Liver (tissue), 9 donors: ENCODE data around the gene CCDC172. TPM values are rescaled to one million over a fixed set of nuclear protein-coding genes. Genes with fewer than 3 reads are reported as not detected.

Experiments used
- DNase-seq: peaks from one replicate; pipeline ENCODE4 v3.0.0-alpha.2; 2017; ENCODE audit warnings: low spot score
- H3K27ac ChIP-seq, 2 donors: one replicate each; pipeline ENCODE4 v1.7.0; 2013; ENCODE audit warnings: inconsistent platforms in 2 of 2, low read length in 2 of 2, control low read depth in 1 of 2, low read depth in 1 of 2, mild to moderate bottlenecking in 1 of 2
- H3K27me3 ChIP-seq, 4 donors: one replicate each; pipeline versions ENCODE4 v1.6.1 to v1.7.0; 2013; ENCODE audit warnings: low read length in 3 of 4, inconsistent platforms in 1 of 4, mild to moderate bottlenecking in 1 of 4, moderate library complexity in 1 of 4; ENCODE audit not compliant: control insufficient read depth in 4 of 4, insufficient read depth in 4 of 4
- H3K36me3 ChIP-seq, 4 donors: one replicate each; pipeline versions ENCODE4 v1.6.1 to v1.7.0; 2013; ENCODE audit warnings: low read length in 3 of 4, mild to moderate bottlenecking in 3 of 4, low read depth in 1 of 4, moderate library complexity in 1 of 4; ENCODE audit not compliant: control insufficient read depth in 4 of 4, insufficient read depth in 3 of 4
- H3K4me1 ChIP-seq, 4 donors: one replicate each; pipeline versions ENCODE4 v1.6.1 to v1.7.0; 2013; ENCODE audit warnings: low read length in 3 of 4, mild to moderate bottlenecking in 3 of 4, moderate library complexity in 1 of 4; ENCODE audit not compliant: control insufficient read depth in 4 of 4, insufficient read depth in 4 of 4
- H3K4me3 ChIP-seq, 3 donors: one replicate each; pipeline versions ENCODE4 v1.6.1 to v1.7.0; 2013; ENCODE audit warnings: low read length in 3 of 3, control low read depth in 1 of 3, low read depth in 1 of 3, mild to moderate bottlenecking in 1 of 3
- H3K9ac ChIP-seq, 2 donors: one replicate each; pipeline ENCODE4 v1.7.0; 2013; ENCODE audit warnings: low read length in 2 of 2, mild to moderate bottlenecking in 2 of 2, moderate library complexity in 2 of 2, control low read depth in 1 of 2, low read depth in 1 of 2
- H3K9me3 ChIP-seq, 4 donors: one replicate each; pipeline versions ENCODE4 v1.6.1 to v1.7.0; 2013; ENCODE audit warnings: low read length in 3 of 4; ENCODE audit not compliant: control insufficient read depth in 4 of 4
- CTCF ChIP-seq: fragments of 150-350 bp; IDR thresholded peaks from 2 replicates; pipeline ENCODE4 v1.5.1; 2017; ENCODE audit warnings: improper control_type of control experiment, low read depth, low read length; ENCODE audit not compliant: missing input control
- EGR1 ChIP-seq, 2 donors: IDR thresholded peaks; 2 replicates each; pipeline ENCODE4 v1.6.1; 2016 to 2018; ENCODE audit warnings: antibody characterized with exemption in 2 of 2, low read depth in 2 of 2
- FOXA1 ChIP-seq: IDR thresholded peaks from 2 replicates; pipeline ENCODE4 v1.6.1; 2016; ENCODE audit warnings: antibody characterized with exemption
- FOXA2 ChIP-seq: IDR thresholded peaks from 2 replicates; pipeline ENCODE4 v1.6.1; 2016; ENCODE audit warnings: antibody characterized with exemption
- GABPA ChIP-seq, 2 donors: IDR thresholded peaks in 1 of 2; conservative IDR thresholded peaks in 1 of 2; 2 replicates each; pipeline ENCODE4 v1.6.1; 2016; ENCODE audit warnings: antibody characterized with exemption in 2 of 2, mild to moderate bottlenecking in 1 of 2, moderate library complexity in 1 of 2
- HNF4A ChIP-seq, 2 donors: conservative IDR thresholded peaks; 2 replicates each; pipeline ENCODE4 v1.6.1; 2016; ENCODE audit warnings: antibody characterized with exemption in 2 of 2, mild to moderate bottlenecking in 2 of 2
- HNF4G ChIP-seq: IDR thresholded peaks from 2 replicates; pipeline ENCODE4 v1.6.1; 2016; ENCODE audit warnings: antibody characterized with exemption
- JUND ChIP-seq, 2 donors: IDR thresholded peaks; 2 replicates each; pipeline ENCODE4 v1.6.1; 2016; ENCODE audit warnings: antibody characterized with exemption in 2 of 2
- NR2F2 ChIP-seq: IDR thresholded peaks from 2 replicates; pipeline ENCODE4 v1.6.1; 2016; ENCODE audit warnings: antibody characterized with exemption
- RAD21 ChIP-seq, 2 donors: IDR thresholded peaks; 2 replicates each; pipeline ENCODE4 v1.6.1; 2016; ENCODE audit warnings: antibody characterized with exemption in 2 of 2, mild to moderate bottlenecking in 2 of 2
- RXRA ChIP-seq, 2 donors: IDR thresholded peaks; 2 replicates each; pipeline ENCODE4 v1.6.1; 2017 to 2018; ENCODE audit warnings: antibody characterized with exemption in 2 of 2, mild to moderate bottlenecking in 1 of 2
- SP1 ChIP-seq: IDR thresholded peaks from 2 replicates; pipeline ENCODE4 v1.6.1; 2018; ENCODE audit warnings: antibody characterized with exemption, mild to moderate bottlenecking
- TAF1 ChIP-seq: conservative IDR thresholded peaks from 2 replicates; pipeline ENCODE4 v1.6.1; 2016; ENCODE audit warnings: antibody characterized with exemption, mild to moderate bottlenecking
- YY1 ChIP-seq: IDR thresholded peaks from 2 replicates; pipeline ENCODE4 v1.6.1; 2016; ENCODE audit warnings: antibody characterized with exemption, mild to moderate bottlenecking
- WGBS: extraction: QIAGEN DNeasy Blood & Tissue Kit; methylation state at CpG from one replicate; pipeline ENCODE4 v1.1.7; 2013; 5-methylcytosine and 5-hydroxymethylcytosine counted together
- polyA plus RNA-seq, 2 donors: library from polyadenylated mRNA; stranded (reverse) in 1 of 2; unstranded in 1 of 2; fragments of 200-250 nt in 1 of 2; fragments of >200 nt in 1 of 2; fragmentation: Nextera tagmentation in 1 of 2; extraction: Ambion mirVana in 1 of 2; gene quantifications; one replicate each; pipeline versions ENCODE4 v1.2.1 to v1.2.3, GENCODE V29; 2013 to 2015
- total RNA-seq, 2 donors: library from RNA; depleted of rRNA; stranded (reverse); fragments of >200 nt; gene quantifications; one replicate each; pipeline ENCODE4 v1.2.3, GENCODE V29; 2014
- TF ChIP-seq, protein P1 (sequence below): IDR thresholded peaks from 2 replicates; pipeline ENCODE4 v1.6.1; 2016; ENCODE audit warnings: antibody characterized with exemption
- TF ChIP-seq, protein P2 (sequence below): IDR thresholded peaks from 2 replicates; pipeline ENCODE4 v1.6.1; 2016; ENCODE audit warnings: antibody characterized with exemption
- TF ChIP-seq, protein P3 (sequence below): IDR thresholded peaks from 2 replicates; pipeline ENCODE4 v1.6.1; 2016; ENCODE audit warnings: antibody characterized with exemption
- donor health status: healthy.
- donor health status: healthy.
- donor health status: healthy.
- donor health status: healthy.
- donor health status: healthy.

The CCDC172 gene
- total and polyA plus RNA-seq, 4 donors: not detected

- H3K36me3 ChIP-seq: no peaks in the 10 kb centered on the region
- H3K27me3 ChIP-seq: no peaks in the 10 kb centered on the region
- no peak for DNase-seq
- TF ChIP-seq RAD21 (IDR thresholded peaks at IDR 0.05) (no peak), FOXA2 (no peak), SP1 (no peak), TAF1 (no peak), FOXA1 (no peak), NR2F2 (no peak), CTCF (no peak), HNF4G (no peak), JUND (IDR thresholded peaks at IDR 0.05) (no peak), YY1 (no peak), HNF4A (conservative IDR thresholded peaks at IDR 0.05) (no peak), EGR1 (IDR thresholded peaks at IDR 0.05; ENCODE audit: low read depth in 2 of 2) (no peak), RXRA (IDR thresholded peaks at IDR 0.05) (no peak)
- TF ChIP-seq, protein P1, sequence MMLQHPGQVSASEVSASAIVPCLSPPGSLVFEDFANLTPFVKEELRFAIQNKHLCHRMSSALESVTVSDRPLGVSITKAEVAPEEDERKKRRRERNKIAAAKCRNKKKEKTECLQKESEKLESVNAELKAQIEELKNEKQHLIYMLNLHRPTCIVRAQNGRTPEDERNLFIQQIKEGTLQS: no peak
- TF ChIP-seq, protein P2, sequence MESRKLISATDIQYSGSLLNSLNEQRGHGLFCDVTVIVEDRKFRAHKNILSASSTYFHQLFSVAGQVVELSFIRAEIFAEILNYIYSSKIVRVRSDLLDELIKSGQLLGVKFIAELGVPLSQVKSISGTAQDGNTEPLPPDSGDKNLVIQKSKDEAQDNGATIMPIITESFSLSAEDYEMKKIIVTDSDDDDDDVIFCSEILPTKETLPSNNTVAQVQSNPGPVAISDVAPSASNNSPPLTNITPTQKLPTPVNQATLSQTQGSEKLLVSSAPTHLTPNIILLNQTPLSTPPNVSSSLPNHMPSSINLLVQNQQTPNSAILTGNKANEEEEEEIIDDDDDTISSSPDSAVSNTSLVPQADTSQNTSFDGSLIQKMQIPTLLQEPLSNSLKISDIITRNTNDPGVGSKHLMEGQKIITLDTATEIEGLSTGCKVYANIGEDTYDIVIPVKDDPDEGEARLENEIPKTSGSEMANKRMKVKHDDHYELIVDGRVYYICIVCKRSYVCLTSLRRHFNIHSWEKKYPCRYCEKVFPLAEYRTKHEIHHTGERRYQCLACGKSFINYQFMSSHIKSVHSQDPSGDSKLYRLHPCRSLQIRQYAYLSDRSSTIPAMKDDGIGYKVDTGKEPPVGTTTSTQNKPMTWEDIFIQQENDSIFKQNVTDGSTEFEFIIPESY: no peak
- TF ChIP-seq, protein P3, sequence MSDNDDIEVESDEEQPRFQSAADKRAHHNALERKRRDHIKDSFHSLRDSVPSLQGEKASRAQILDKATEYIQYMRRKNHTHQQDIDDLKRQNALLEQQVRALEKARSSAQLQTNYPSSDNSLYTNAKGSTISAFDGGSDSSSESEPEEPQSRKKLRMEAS: no peak
- WGBS: 63% methylated on average over 7 of the region's 7 CpGs
- no peak overlapping the region for H3K4me3 ChIP-seq
- no peak overlapping the region for H3K9ac ChIP-seq
- no peak overlapping the region for H3K27ac ChIP-seq
- H3K4me1 ChIP-seq: no peaks in the 10 kb centered on the region
- no peaks in the 10 kb centered on the region for H3K9me3 ChIP-seq
Observed at GRCh38 chr10:116408719-116409118, 84.5 kb downstream of the CCDC172 start.

- 83% methylated on average over 5 of the region's 5 CpGs for WGBS
- H3K36me3 ChIP-seq: no peaks in the 10 kb centered on the region
- H3K9me3 ChIP-seq: no peaks in the 10 kb centered on the region
- no peak overlapping the region for H3K4me3 ChIP-seq
- no peaks in the 10 kb centered on the region for H3K27me3 ChIP-seq
- H3K4me1 ChIP-seq: no peaks in the 10 kb centered on the region
- no peak overlapping the region for H3K9ac ChIP-seq
- DNase-seq: no peak
- TF ChIP-seq CTCF: no peak
- TF ChIP-seq JUND (IDR thresholded peaks at IDR 0.05): no peak
- no peak for TF ChIP-seq SP1
- no peak for TF ChIP-seq NR2F2
- no peak for TF ChIP-seq YY1
- TF ChIP-seq HNF4G: no peak
- no peak for TF ChIP-seq HNF4A (conservative IDR thresholded peaks at IDR 0.05)
- TF ChIP-seq EGR1 (IDR thresholded peaks at IDR 0.05; ENCODE audit: low read depth in 2 of 2): no peak
- no peak for TF ChIP-seq FOXA2
- TF ChIP-seq GABPA (IDR thresholded peaks at IDR 0.05 in 1 of 2, conservative IDR thresholded peaks at IDR 0.05 in 1 of 2): no peak
- TF ChIP-seq FOXA1: no peak
- TF ChIP-seq RXRA (IDR thresholded peaks at IDR 0.05): no peak
- TF ChIP-seq, protein P2: no peak
- TF ChIP-seq, protein P3: no peak
- no peak for TF ChIP-seq RAD21 (IDR thresholded peaks at IDR 0.05)
- TF ChIP-seq, protein P1: no peak
- TF ChIP-seq TAF1: no peak
- H3K27ac ChIP-seq: no peak overlapping the region
Observed at GRCh38 chr10:116410351-116410750, 86.1 kb downstream of the CCDC172 start.
